Activated CD4-positive, CD25-positive, alpha-beta regulatory T cell treated with anti-CD3 and anti-CD28 coated beads, Interleukin-2, amount 50 U/mL, for 24 hours (primary cell): ENCODE data around the gene PLIN1.
"Not testable (repeated sequence)": the region's sequence is repeated elsewhere in the genome, so short reads cannot be mapped to it uniquely, and the experiment has no call there.

Experiments used
- ATAC-seq, 2 donors: fragments of 150-1000 bp; cut with Tn5 transposase; one replicate each; pipeline ENCODE4 v1.10.0; 2021; ENCODE audit warnings: mild to moderate bottlenecking in 1 of 2, moderate library complexity in 1 of 2

Gene PLIN1, protein sequence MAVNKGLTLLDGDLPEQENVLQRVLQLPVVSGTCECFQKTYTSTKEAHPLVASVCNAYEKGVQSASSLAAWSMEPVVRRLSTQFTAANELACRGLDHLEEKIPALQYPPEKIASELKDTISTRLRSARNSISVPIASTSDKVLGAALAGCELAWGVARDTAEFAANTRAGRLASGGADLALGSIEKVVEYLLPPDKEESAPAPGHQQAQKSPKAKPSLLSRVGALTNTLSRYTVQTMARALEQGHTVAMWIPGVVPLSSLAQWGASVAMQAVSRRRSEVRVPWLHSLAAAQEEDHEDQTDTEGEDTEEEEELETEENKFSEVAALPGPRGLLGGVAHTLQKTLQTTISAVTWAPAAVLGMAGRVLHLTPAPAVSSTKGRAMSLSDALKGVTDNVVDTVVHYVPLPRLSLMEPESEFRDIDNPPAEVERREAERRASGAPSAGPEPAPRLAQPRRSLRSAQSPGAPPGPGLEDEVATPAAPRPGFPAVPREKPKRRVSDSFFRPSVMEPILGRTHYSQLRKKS

DNA sequence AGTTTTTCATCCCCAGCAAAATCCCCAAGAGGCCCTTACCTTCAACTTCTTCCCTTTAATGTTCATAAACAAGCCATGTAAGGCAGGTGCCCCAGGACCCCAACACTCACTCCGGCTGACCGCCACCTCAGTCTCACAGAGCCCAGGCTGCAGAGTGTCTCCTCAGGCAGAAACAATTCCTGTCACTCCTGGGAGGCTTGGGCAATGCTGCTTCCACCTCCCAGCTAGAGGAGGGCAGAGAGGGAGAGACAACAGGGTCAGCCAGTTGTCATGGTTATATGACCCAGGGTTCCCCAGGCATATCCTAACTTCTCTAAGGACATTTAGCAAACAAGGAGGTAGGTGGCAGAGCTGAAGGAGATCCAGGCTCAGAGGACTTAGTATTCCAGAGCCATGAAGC is at the start of gene PLIN1:
TSS of gene PLIN1 (minus strand) at position 156 of the 400 bp plus-strand sequence. CDS start 1,878 bp downstream, outside the sequence.
- ATAC-seq = no peak

DNA sequence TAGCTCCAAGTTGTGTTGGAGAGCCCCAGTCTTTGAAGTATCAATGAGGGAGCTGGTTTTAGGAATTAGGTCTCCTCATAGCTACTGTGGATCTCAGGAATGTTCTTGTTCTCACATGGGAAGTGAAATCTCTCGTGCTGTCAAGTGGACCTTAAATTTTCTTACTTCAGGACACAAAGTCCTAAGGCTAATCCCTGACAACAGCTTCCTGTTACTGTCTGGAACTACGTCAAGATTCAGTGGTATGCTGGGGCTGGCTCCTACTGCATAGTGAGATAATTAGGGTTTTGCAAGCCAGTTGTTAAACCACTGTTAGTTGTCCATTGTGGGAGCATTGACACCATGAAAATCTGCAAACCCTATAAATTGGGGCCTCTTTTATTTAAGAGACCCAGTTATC is 49.1 kb upstream of the PLIN1 start:
- no peak for ATAC-seq

DNA sequence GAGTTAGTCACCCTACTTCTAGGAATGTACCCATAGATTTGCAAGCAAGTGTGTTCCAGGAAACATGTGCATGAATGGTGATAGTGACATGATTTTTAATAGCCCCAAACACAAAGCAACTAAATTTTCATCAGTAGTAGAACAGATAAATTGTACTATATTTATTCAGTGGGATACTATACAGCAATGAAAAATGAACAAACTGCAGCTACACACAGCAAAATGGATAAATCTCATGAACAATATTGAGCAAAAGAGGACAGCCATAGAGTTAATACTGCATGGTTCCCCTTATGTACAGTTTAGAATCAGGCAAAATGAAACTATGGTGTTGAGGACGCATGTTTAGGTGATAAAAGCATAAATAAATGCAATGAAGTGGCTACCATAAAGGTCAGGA is 45.9 kb upstream of the PLIN1 start:
- ATAC-seq = no peak

DNA sequence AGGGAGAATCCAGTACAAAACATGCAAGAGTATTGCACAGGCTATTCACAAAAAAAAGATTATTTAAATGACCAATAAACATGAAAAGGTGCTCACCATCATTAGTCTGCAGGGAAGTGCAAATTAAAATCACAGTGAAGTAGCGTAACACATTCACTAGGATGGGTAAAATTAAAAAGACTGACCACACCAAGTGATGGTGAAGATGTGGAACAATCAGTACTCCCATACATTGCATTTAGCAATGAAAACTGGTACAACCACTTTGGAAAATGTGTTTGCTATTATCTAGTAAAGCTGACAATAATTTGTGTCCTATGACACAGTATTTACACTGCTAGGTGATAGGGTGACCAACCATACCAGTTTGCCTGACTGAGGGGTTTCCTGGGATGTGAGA is 45.5 kb upstream of the PLIN1 start:
- no peak for ATAC-seq

DNA sequence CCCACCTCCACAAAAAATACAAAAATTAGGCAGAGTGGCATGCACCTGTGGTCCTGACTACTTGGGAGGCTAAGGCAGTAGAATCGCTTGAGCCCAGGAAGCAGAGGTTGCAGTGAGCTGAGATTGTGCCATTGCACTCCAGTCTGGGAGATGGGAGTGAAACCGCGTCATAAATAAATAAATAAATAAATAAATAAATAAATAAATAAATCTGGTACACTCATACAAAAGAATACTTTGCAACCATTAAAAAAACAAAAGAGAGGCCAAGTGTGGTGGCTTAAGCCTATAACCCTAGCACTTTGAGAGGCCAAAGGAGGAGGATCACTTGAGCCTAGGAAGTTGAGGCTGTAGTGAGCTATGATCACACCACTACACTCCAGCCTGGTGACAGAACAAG is 43.9 kb upstream of the PLIN1 start:
- no peak for ATAC-seq

DNA sequence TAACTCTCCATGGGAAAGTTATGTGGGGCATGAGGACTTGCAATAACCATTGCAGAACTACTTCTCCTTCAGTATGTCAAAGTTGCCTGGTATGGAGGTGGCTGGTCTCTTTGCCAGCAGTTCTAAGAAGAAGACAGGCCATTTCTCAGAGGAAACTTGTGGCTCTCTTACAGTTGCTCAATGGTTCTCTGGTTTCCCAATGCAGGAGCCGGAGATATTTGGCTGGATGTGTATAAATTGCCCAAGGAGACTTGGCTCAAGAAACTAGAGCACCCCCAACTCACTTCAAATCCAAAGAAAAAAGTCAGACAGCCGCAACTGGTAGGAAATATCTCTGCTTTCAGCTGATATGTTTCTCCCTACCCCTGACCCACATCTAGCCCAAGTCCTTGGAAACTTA is 35.6 kb upstream of the PLIN1 start:
- ATAC-seq = no peak

DNA sequence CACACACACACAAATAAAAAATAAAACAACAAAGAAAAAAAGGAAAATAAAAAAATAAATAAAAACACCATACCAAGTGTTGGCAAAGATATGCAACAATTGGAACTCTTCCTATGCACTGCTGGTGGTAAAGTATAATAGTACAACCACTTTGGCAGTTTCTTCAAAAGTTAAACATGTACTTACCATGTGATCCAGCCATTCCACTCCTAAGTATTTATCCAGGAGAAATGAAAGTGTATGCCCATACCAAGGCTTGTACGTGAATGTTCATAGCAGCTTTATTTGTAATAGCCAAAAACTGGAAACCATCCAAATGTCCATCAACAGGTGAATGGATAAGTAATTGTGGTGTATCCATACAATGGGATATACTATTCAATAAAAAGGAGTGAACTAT is 28.4 kb upstream of the PLIN1 start:
- ATAC-seq = no peak

DNA sequence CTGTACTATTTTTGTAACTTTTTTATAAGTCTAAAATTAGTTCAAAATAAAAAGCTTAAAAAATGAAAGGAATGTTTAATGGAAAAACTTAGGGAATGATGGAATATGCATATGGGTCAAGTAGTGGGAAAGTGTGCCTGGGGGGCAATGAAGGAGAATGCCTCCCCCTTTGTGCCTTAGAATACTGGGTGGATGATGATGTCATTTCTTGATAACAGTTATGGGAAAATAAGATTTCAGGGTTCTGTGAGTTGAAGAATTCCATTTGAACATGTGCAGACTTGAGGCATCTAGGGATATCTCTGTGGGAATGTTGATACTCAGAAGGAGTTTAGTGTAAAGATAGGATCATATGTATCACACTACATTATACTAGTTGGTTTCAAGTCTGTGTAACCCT is 25.2 kb upstream of the PLIN1 start:
- no peak for ATAC-seq

DNA sequence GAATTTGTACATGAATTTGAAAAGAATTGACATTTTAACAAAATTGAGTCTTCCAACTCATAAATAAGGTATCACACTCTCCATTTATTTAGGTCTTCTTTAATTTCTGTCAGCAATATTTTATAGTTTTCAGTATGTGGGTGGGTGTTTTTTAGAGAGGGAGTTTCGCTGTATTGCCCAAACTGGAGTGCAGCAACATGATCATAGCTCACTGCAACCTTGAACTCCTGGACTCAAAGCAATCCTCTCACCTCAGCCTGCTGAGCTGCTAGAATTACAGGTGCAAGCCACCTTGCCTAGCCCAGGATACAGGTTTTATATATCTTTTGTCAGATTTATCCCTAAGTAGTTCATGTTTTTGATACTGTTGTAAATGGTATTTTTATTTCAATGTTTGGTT is 16.0 kb upstream of the PLIN1 start:
- no peak for ATAC-seq

DNA sequence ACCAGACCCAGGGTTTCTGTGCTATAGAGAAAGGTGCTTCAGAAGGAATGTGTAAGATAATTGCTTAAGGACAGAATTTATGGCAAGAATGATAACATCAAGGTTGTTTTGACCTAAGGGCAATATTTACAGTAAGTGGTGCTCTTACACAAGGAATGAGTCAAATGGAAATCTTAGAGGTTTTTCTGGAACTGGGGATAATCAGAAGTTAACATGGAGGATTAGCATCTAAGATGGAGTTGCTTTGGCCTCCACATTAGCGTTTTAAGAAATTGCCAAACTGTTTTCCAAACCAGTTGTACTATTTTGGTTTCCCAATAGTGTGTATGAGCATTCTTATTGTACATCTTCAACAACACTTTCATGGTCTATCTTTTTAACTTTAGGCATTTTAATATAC is 14.5 kb upstream of the PLIN1 start:
- no peak for ATAC-seq

DNA sequence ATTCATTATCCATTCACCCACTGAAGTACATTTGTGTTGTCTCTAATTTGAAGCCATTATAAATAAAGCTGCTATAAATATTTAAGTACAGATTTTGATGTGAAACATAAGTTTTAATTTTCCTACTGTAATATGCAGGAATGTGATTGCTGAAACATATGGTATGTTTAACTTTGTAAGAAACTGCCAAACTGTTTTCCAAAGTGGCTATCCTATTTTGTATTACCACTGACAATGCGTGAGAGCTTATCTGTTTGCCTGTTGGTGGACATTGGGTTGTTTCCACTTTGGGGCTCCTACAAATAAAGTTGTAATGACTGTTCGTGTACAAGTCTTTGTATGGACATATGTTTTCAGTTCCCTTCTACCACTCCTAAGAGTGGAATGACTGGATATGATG is 13.9 kb upstream of the PLIN1 start:
- ATAC-seq = no peak

DNA sequence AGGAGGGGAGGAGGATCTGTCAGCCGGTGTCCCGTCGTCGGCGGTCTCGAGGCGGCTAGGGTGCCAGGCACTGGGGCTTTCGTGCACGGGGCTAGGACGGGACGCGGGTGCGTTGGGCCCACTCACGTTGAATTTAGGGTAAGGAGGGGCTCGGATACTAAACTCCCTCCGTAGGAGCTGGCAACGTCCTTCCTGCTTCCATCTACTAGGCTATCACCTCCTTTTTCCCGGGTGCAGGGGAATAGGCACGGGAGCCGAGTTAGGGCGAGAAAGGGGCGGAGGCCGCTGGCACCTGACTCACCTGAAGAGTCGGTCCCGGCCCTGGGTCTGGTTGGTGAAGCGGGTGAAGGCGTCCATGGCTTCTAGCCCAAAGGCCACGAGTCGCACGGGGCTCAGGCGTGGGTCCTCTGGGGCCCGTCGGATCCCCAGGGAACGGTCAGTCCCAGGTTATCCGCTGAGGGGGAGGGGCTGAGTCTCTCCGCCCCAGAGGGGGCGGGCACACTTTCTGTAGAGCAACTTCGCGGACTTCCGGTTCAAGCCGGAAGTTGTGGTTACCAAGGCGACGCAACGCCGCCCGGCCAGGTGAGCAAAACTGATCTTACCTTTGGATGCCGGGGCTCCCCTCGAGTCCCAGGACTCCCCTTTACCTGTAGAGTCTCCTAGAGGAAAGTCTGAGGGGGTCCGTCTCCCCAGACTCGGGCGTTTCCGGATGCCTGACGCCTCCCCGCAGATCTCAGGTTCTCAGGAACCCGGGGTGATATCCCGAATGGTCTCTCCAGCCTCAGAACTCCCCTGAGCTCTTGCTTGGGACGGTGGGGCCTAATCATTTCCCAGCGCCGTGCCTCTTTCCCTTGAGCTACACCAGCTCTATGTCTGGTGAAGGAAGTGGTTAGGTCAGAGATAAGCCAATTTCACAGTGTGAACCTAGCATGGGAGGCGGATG is 11.4 kb upstream of the PLIN1 start, which contains the start of the genes PEX11A and WDR93:
TSS of gene PEX11A (minus strand) at position 479 of the 943 bp plus-strand sequence. CDS start at position 357, 122 bp downstream.
TSS of gene WDR93 (plus strand) at position 536 of the 943 bp plus-strand sequence. CDS start 10,936 bp downstream, outside the sequence.
- ATAC-seq = peak; percentile 88 to 93

DNA sequence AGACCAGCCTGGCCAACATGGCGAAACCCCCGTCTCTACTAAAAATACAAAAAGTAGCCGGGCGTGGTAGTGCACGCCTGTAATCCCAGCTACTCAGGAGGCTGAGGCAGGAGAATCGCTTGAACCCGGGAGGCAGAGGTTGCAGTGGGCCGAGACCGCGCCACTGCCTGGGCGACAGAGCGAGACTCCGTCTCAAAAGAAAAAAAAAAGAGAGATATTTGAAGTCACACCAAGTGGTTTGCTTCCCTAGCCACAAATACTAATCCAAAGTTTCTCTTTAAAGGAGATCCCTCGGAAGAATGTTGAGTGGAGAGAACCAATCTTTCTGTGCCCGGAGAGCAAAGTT is 10.7 kb upstream of the PLIN1 start:
- not testable (repeated sequence) for ATAC-seq

DNA sequence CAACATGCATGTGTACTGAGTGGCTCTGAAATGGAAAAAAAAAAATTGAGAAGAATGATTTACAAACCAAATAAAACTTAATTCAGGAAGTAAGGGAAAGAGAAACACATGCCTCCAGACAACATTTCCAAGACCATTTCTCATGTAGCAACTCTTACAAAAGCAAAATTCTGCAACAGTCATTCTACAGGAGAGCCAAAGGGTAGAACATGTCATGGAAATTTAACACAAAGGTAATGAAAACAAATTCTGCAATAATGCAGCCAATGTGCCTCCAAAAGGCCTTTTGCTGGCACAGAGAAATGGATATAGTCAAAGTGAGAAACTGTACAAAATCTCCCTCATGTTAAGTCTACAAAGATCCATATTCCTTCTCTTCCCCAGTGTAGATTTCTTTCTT is 7.4 kb upstream of the PLIN1 start:
- ATAC-seq = no peak

DNA sequence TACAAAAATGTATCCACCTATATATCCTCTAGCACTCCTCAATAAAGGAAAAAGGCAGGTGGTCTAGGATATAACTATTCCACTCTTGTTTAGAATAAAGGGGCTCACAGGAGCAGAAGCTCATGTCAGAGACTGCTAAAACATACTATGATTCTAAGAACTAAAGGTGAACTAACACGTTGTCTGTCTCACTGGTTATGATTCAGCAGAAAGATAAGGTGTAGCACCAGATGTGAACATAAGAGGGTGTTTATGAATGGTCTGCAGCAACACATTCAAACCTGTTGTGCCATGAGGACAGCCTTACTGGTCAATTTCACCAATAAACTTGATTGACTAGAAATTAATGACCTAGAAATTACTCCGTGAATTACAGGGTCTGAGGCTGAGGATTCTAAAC is 6.8 kb upstream of the PLIN1 start:
- no peak for ATAC-seq

DNA sequence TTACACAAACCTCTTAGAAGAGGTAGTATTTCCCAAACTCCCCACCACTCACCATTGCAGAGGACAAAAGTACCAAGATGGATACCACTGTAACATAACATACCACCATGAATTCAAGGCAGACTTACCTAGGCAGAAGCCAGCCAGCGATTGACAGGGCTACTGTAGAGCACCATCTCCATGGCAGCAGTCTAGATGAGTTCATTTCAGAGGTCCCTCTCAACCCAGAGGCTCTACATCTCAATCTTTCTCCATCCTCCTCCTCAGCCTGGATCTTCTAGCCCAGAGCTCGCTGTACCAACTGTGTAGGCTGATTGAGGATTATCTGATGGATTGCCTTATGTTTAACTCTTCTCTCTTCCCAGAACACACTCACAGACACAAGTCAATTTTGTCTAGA is 2.0 kb upstream of the PLIN1 start:
- ATAC-seq = no peak

DNA sequence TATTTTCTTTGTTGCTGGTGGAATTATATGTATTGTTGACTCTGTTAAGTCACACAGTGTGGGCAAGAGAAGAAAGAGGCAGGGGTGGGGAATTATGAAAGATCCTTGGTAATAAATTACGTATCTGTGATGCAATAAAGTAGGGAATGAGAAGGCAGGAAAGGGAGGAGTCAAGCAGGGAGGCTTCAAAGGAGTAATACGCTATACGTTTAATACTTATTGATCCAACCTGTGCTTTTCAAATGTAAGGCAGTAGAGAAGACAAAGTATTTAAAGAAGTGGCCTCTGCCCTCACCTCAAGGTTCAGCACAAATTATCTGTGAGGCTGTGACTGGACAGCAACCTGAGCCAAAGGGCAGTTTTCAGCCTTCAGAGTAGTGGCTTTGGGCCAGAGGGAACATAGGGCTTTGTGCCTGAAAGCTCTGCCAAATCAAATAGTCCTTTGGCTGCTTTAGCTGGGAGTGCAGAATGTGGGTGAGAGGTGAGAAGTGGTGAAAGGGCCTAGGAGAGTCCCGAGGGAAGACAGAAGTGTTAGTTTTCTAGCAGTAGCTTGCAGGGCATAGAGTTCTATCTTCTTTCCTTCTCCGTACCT is 1.2 kb upstream of the PLIN1 start:
- no peak for ATAC-seq

DNA sequence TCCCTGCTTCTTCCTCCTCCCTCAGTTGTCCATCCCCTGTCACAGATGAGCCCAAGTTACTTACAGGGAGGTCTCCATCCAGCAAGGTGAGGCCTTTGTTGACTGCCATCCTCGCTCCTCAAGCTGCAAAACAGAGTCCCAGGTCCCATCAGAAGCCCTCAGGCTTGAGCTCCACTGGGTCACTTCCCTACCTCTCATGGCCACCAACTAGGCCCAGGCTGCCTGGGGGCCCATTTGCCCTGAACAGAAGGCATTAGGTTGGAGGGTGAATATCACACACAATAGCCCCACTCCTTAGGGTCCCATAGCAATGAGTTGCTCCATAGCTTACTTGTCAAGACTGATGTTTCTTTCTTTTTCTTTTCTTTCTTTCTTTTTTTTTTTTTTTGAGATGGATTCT is 1.8 kb downstream of the PLIN1 start:
- ATAC-seq = no peak

DNA sequence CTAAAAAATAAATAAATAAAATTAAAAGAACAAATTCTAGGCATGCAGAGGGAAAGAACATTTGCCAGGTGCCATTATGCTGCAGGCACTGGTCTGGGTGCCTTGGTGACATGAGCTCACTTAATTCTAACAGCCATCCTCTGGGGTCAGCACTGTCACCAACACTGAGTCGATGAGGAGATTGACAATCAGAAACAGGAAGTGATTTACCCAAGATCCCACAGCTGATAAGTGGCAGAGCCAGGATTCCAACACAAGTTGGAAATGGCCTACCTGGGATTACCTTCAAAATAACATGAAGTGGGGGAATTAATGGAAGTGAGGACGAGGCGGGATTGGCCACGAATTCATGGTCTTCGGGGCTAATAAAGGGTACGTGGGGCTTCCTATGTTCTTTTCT is 3.6 kb downstream of the PLIN1 start:
- no peak for ATAC-seq

DNA sequence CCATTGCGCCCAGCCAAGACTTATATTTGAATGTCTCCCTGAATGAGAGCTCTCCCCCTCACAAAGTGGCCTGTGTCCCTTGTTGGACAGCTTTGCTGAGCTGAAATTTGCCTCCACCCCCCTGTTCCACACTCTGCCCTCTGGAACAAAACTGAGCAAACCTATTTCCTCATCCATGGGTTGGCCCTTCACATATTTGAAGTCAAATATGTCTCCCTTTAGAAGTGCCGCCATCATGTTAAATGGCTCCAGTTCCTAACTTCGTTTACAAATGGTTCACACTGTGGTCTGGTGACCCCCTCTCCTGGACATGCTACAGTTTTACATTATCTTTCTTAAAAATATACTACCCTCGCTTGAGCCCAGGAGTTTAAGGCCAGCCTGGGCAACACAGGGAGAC is 4.6 kb downstream of the PLIN1 start:
- no peak for ATAC-seq

DNA sequence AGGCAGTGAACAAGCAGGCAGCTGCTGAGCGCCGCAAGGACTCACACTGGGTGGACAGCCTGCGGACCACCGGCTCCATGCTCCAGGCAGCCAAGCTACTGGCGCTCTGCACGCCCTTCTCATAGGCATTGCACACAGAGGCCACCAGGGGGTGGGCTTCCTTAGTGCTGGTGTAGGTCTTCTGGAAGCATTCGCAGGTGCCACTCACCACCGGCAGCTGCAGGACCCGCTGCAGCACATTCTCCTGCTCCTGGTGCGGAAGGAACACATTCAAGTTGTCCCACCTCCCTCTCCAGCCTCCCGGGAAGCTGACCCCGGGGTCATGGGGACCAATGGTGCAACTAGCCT is 6.0 kb downstream of the PLIN1 start:
- no peak for ATAC-seq

DNA sequence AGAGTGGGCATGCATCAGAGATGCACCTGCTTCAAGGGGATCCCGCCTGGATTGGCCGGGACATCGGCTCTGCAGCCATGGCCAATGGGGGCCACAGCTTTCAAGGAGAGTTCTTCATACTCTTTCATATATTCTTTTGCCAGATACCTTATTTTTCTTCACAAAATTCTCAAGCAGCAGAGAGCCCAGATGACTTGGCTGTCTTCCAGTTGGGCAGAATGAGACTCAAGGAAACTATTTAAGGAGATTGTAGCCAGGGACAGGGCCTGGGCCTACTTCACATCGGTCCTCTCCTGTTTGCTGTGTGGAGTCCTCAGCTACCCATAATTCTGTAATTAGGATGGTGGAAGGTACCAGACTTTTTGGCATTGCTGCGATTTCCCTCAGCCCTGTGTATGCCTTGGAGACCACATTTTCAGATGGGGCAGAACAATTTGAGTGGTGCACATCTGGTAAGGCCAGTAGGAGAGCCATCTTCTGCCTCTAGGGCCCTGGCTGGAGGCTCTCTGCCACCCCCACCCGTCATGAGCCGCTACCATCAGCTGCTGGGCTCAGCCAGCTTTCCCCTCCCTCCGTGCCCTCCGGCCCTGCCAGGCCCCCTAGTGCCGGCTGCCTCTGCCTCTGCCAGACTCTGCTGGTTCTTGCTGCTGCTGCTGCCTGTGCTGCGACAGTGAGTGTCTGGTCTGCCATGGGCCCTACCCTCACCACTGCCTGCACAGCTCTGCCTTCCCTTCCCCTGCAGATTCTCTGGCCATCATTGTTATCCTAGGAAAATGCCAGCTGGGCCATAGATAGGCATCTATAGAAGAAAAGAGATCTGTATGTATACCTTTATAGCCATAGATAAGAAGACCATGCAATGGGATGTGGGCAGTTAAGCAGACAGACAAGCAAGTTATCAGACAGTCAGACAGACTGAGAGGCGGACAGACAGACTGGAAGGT is 6.7 kb downstream of the PLIN1 start:
- no peak for ATAC-seq
